Gastrocnemius medialis (tissue), 4 donors: ENCODE data around the gene DMGDH. TPM values are rescaled to one million over a fixed set of nuclear protein-coding genes. Genes with fewer than 3 reads are reported as not detected.
A peak's percentile ranks its signal among the peaks of the same experiment; 100 is the strongest.

Source experiments
- ATAC-seq, 2 donors: fragments of 150-250 bp; one replicate each; pipeline ENCODE4 v1.9.1; 2016
- DNase-seq, 2 donors: peaks; one replicate each; pipeline ENCODE4 v3.0.0-alpha.2; 2019
- H3K27ac ChIP-seq, 4 donors: fragments of 200-600 bp; sonication (generic); 1 replicate in 1 of 4; 2 replicates in 3 of 4; pipeline ENCODE4 v1.5.1; 2016 to 2018; ENCODE audit warnings: mild to moderate bottlenecking in 2 of 4, moderate library complexity in 1 of 4
- H3K27me3 ChIP-seq, 3 donors: fragments of 200-600 bp; sonication (generic) in 2 of 3; 1 replicate in 1 of 3; 2 replicates in 2 of 3; pipeline versions ENCODE4 v1.5.1 to v1.6.0; 2016 to 2019; ENCODE audit warnings: mild to moderate bottlenecking in 1 of 3, moderate library complexity in 1 of 3
- H3K36me3 ChIP-seq, 2 donors: fragments of 200-600 bp; sonication (generic) in 1 of 2; one replicate each; pipeline ENCODE4 v1.5.1; 2017 to 2018
- H3K4me1 ChIP-seq, 2 donors: fragments of 200-600 bp; sonication (generic) in 1 of 2; one replicate each; pipeline ENCODE4 v1.5.1; 2016 to 2017; ENCODE audit warnings: mild to moderate bottlenecking in 2 of 2
- H3K4me3 ChIP-seq, 4 donors: fragments of 200-600 bp; sonication (generic) in 3 of 4; 1 replicate in 1 of 4; 2 replicates in 3 of 4; pipeline ENCODE4 v1.5.1; 2016 to 2019; ENCODE audit warnings: mild to moderate bottlenecking in 2 of 4
- H3K9me3 ChIP-seq, 3 donors: fragments of 200-600 bp; sonication (generic) in 2 of 3; 1 replicate in 1 of 3; 2 replicates in 2 of 3; pipeline ENCODE4 v1.5.1; 2016 to 2019
- CTCF ChIP-seq, 5 experiments: fragments of 450-650 bp in 3 of 5; fragments of 200-600 bp in 2 of 5; sonication (generic) in 2 of 5; IDR thresholded peaks in 4 of 5; conservative IDR thresholded peaks in 1 of 5; 1 replicate in 4 of 5; 2 replicates in 1 of 5; pipeline ENCODE4 v1.5.1; 2016 to 2019; ENCODE audit warnings: antibody characterized with exemption in 5 of 5, mild to moderate bottlenecking in 3 of 5, moderate library complexity in 3 of 5
- POLR2A ChIP-seq, 2 donors: fragments of 450-650 bp; IDR thresholded peaks; one replicate each; pipeline ENCODE4 v1.6.1; 2017; ENCODE audit warnings: antibody characterized with exemption in 2 of 2, mild to moderate bottlenecking in 2 of 2, moderate library complexity in 2 of 2
- in situ Hi-C, 4 donors: fragments of 200-750 bp; cut with MboI; loops; one replicate each; pipeline versions ENCODE4 v1.15.0 to v1.8.0; 2017; ENCODE audit warnings: low sequenced_read_pairs in 4 of 4
- intact Hi-C: fragments of 100-400 bp; cut with DNase I; formaldehyde crosslinking; loops from one replicate; pipeline ENCODE4 v1.15.1; 2023; ENCODE audit warnings: low total_unique reads
- total RNA-seq, 4 donors: library from RNA; depleted of rRNA; stranded (reverse); fragments of >200 nt; gene quantifications; one replicate each; pipeline versions ENCODE4 v1.1.0 to v1.2.3, GENCODE V29; 2016

The DMGDH gene
- total RNA-seq, 4 donors from 2014 or later: 0.15 to 1.8 (median 0.65) TPM

GRCh38 chr5:79025054-79025472 is 44.4 kb downstream of the DMGDH start:
- H3K4me1 ChIP-seq: peaks cover 0 to 3% of the 10 kb centered on the region in 2 donors
- in situ Hi-C loops: loop anchor here in 1 of 4 donors (10.0 kb wide), 1 partner anchor 110 kb away; no protein-coding TSS in a partner anchor
- intact Hi-C loops: loop anchor here (1.0 to 5.0 kb wide), 4 partner anchors 84 to 1058 kb away; no protein-coding TSS in a partner anchor
- no peaks in the 10 kb centered on the region for H3K27me3 ChIP-seq
- H3K9me3 ChIP-seq: no peaks in the 10 kb centered on the region
- ATAC-seq (peak; percentile 36 to 87), DNase-seq (peak; percentile 6 to 21)
- no peaks in the 10 kb centered on the region for H3K36me3 ChIP-seq
- TF ChIP-seq CTCF (IDR thresholded peaks at IDR 0.05 in 4 of 5, conservative IDR thresholded peaks at IDR 0.05 in 1 of 5) (peak; percentile 72 to 95 (median 79)), POLR2A (IDR thresholded peaks at IDR 0.05) (no peak)
- H3K4me3 ChIP-seq: peak overlapping the region; percentile 28 to 63 (median 40)
- H3K27ac ChIP-seq: no peak overlapping the region

- Histone ChIP-seq H3K4me3 (no peak overlapping the region), H3K27ac (no peak overlapping the region), H3K9me3 (no peaks in the 10 kb centered on the region), H3K4me1 (peaks cover 0 to 3% of the 10 kb centered on the region in 2 donors), H3K27me3 (no peaks in the 10 kb centered on the region), H3K36me3 (no peaks in the 10 kb centered on the region)
- TF ChIP-seq POLR2A (IDR thresholded peaks at IDR 0.05): no peak
- TF ChIP-seq CTCF (IDR thresholded peaks at IDR 0.05 in 4 of 5, conservative IDR thresholded peaks at IDR 0.05 in 1 of 5): no peak
- intact Hi-C loops: loop anchor here (2.0 kb wide), 2 partner anchors 85 to 1059 kb away; no protein-coding TSS in a partner anchor
- in situ Hi-C loops: loop anchor here (10.0 to 25.0 kb wide), 2 partner anchors 111 to 438 kb away; no protein-coding TSS in a partner anchor
- no peak for DNase-seq
- no peak for ATAC-seq
These were observed 45.5 kb downstream of the DMGDH start for GRCh38 chr5:79023947-79024346.

GRCh38 chr5:79023348-79023747 is 46.1 kb downstream of the DMGDH start:
- Histone ChIP-seq H3K4me1 (peaks cover 0 to 3% of the 10 kb centered on the region in 2 donors), H3K36me3 (no peaks in the 10 kb centered on the region), H3K27me3 (no peaks in the 10 kb centered on the region), H3K9me3 (no peaks in the 10 kb centered on the region), H3K4me3 (no peak overlapping the region), H3K27ac (no peak overlapping the region)
- intact Hi-C loops (no loop called here), in situ Hi-C loops (loop anchor here (10.0 to 25.0 kb wide), 2 partner anchors 111 to 439 kb away; no protein-coding TSS in a partner anchor)
- ATAC-seq: no peak
- TF ChIP-seq POLR2A (IDR thresholded peaks at IDR 0.05) (no peak), CTCF (IDR thresholded peaks at IDR 0.05 in 4 of 5, conservative IDR thresholded peaks at IDR 0.05 in 1 of 5) (no peak)
- no peak for DNase-seq

- Histone ChIP-seq H3K27ac (no peak overlapping the region), H3K36me3 (no peaks in the 10 kb centered on the region), H3K4me3 (no peak overlapping the region), H3K9me3 (no peaks in the 10 kb centered on the region), H3K4me1 (peaks cover 0 to 3% of the 10 kb centered on the region in 2 donors), H3K27me3 (no peaks in the 10 kb centered on the region)
- TF ChIP-seq CTCF (IDR thresholded peaks at IDR 0.05 in 4 of 5, conservative IDR thresholded peaks at IDR 0.05 in 1 of 5) (no peak), POLR2A (IDR thresholded peaks at IDR 0.05) (no peak)
- DNase-seq (no peak), ATAC-seq (no peak)
- in situ Hi-C loops (loop anchor here (10.0 to 25.0 kb wide), 2 partner anchors 112 to 440 kb away; no protein-coding TSS in a partner anchor), intact Hi-C loops (no loop called here)
These were observed 46.7 kb downstream of the DMGDH start for GRCh38 chr5:79022771-79023170.
